Subcutaneous adipose tissue (tissue), 4 donors: ENCODE measurements around the gene RTL1. TPM values are rescaled to one million over a fixed set of nuclear protein-coding genes. Genes with fewer than 3 reads are reported as not detected.

ENCODE experiments used
- total RNA-seq, 4 donors: library from RNA; depleted of rRNA; stranded (reverse); fragments of >200 nt; gene quantifications; one replicate each; pipeline ENCODE4 v1.1.0, GENCODE V29; 2016
- TF ChIP-seq, protein P1 (sequence below): fragments of 450-650 bp; IDR thresholded peaks from one replicate; pipeline ENCODE4 v1.5.1; 2016; ENCODE audit warnings: low read depth, mild to moderate bottlenecking, control low read depth, antibody characterized with exemption, moderate library complexity

Gene RTL1
- total RNA-seq, 4 donors from 2014 or later: not detected

DNA sequence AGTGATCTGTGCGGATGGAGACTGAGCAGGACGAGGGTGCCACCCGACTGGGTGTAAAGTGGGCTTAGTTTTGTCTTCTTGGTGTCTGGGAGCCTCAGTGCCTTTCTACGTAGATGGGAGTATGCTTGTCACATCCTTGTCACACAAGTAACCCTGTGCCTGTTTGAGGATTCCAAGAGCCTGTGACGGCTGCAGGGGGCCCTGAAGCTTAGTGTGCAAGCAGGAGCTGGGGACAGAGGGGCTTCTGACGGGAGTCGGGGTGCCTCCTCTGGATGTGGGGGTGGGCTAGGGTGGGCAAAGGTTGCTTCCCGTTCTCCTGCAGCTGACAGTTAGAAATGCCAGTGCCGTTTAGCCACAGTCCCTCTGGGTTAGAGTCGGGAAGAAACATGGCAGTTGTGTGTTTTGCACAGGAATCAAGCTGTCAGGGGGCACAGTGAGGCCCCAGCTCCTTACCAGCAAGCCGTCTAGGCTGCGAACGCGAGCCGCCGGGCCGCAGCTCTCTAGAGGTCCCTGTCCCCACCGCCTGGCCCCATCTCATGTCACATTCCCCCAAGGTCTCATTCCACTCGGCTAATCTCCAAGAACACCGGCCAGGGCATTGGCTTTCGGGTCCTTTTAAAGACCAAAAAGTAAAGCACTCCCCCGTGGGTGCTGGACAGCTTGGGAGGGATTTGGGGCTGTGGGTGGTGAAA is 7.0 kb downstream of the RTL1 start:
- TF ChIP-seq, protein P1, sequence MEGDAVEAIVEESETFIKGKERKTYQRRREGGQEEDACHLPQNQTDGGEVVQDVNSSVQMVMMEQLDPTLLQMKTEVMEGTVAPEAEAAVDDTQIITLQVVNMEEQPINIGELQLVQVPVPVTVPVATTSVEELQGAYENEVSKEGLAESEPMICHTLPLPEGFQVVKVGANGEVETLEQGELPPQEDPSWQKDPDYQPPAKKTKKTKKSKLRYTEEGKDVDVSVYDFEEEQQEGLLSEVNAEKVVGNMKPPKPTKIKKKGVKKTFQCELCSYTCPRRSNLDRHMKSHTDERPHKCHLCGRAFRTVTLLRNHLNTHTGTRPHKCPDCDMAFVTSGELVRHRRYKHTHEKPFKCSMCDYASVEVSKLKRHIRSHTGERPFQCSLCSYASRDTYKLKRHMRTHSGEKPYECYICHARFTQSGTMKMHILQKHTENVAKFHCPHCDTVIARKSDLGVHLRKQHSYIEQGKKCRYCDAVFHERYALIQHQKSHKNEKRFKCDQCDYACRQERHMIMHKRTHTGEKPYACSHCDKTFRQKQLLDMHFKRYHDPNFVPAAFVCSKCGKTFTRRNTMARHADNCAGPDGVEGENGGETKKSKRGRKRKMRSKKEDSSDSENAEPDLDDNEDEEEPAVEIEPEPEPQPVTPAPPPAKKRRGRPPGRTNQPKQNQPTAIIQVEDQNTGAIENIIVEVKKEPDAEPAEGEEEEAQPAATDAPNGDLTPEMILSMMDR: no peak

DNA sequence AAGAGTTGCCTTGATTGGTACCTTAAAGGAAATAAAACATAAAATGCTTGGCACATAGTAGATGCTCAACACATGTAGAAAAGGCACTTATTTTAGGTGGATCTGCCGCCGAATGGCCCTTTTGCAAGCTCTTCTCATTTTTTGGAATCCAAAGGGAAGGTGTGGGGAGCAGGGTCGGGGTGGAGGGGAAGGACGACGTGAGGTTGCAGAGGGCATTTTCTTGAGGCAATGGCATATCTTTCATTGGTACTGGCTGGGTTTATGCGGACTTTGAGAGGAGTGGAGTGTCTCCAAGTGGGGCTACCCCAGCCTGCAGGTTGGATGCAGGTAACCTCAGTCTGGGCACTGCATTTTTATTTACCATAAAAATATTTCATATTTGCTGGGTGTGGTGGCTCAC is 8.1 kb downstream of the RTL1 start:
- TF ChIP-seq, protein P1: no peak

DNA sequence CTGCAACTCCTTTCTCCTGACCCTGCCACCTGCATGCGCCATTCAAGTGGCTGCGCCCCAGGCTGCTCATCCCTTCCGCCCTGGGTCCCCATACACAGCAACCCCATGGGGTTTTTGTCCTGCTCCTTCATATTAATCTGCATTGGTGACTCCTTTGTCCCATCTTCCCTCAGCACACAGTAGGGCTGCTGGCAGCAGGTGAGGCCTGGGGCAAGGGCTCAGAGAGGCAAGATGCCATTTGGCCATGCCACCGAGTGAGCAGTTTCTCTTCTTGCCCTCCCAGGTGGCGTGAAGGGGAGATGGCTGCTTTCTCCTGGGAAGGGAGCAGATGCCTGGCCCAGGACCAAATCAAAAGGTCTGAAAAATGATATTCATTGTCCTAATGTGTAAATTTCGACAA is 9.1 kb downstream of the RTL1 start:
- TF ChIP-seq, protein P1: no peak

DNA sequence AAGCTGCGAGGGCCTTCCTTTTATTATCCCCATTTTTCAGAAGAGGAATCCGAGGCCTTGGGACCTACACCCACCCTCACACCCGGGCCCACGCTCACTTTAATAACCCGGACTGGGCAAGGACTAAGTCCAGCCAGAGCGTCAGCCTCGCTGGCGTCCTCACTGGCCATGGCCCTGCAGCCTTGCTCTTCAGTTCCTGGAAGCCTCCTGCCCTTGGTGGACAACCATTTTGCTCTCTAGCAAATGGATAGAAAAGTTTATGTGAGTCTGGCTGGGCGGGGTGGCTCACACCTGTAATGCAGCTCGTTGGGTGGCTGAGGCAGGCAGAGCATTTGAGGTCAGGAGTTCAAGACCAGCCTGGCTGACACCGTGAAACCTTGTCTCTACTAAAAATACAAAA is 9.8 kb downstream of the RTL1 start:
- TF ChIP-seq, protein P1: no peak

DNA sequence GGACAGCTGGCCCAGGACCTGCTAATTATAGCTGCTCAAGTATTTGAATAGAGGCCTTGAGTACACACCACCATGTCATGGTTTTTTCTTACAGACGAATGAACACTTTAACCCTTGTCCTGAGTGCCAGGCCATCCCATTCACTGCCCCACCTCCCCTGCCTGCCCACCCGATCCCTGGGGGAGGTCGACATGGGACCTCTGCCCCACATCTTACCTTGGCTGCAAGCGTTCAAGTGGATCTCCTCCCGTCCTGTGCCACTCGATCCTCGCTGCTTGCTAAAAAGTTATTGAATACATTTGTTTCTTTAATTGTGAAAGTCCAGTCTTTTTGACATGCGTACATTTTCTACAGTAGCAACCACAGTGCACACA is 10.3 kb downstream of the RTL1 start:
- TF ChIP-seq, protein P1: no peak

DNA sequence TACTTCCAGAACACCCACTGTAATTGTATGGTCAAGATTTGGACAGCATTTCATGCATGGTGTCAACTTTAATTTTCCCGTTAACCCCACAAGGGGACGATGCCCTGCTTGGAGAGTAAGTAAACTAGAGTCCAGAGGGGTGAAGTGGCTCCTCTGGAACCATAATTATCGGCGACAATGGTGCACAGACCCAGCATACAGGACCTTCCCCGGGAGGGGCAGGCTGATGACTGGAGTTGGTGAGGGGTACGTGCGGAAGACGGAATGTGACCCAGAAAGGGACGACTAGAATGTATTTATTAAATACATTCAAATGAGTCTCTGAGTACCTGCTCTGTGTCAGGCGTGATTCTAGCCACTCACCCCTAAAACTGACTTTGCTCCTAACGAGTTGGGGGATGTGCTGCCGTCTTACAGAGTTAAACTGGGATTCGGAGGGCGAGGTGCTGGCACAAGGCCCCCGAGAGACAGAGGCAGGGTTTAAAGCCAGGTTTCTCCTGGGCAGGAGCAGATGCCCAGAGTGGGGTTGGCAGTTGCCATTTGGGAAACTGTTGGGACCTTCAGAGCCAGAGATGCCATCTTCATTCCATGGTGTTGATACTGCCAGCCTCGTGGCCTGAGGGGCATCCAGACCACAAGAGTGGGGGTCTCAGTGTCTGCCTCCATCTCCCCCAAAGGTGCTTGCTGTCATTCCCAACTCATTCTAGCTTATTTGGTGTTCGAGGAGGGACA is 10.9 kb downstream of the RTL1 start:
- TF ChIP-seq, protein P1: no peak
